Mesothelial cell of epicardium (in vitro differentiated cells): ENCODE data around the gene OXSR1. TPM values are rescaled to one million over a fixed set of nuclear protein-coding genes. Genes with fewer than 3 reads are reported as not detected.
A peak's percentile ranks its signal among the peaks of the same experiment; 100 is the strongest.
"Not testable (repeated sequence)": the region's sequence is repeated elsewhere in the genome, so short reads cannot be mapped to it uniquely, and the experiment has no call there.

ENCODE experiments used
- DNase-seq, 2 experiments: peaks; one replicate each; pipeline ENCODE4 v3.0.0; 2021; ENCODE audit warnings: low spot score in 2 of 2; ENCODE audit not compliant: unreplicated experiment in 2 of 2
- H3K27ac Mint-ChIP-seq: 2 replicates; pipeline ENCODE4 v1.8.0; 2021; ENCODE audit warnings: mixed read lengths
- H3K27me3 Mint-ChIP-seq: 2 replicates; pipeline ENCODE4 v1.8.0; 2021; ENCODE audit warnings: low read depth, mixed read lengths
- H3K36me3 Mint-ChIP-seq: 2 replicates; pipeline ENCODE4 v1.8.0; 2021; ENCODE audit warnings: mixed read lengths
- H3K4me1 Mint-ChIP-seq: 2 replicates; pipeline ENCODE4 v1.8.0; 2021; ENCODE audit warnings: mixed read lengths
- H3K4me3 Mint-ChIP-seq: 2 replicates; pipeline ENCODE4 v1.8.0; 2021; ENCODE audit warnings: mild to moderate bottlenecking, moderate library complexity, mixed read lengths
- H3K9me3 Mint-ChIP-seq: 2 replicates; pipeline ENCODE4 v1.8.0; 2021; ENCODE audit warnings: mixed read lengths
- total RNA-seq: library from RNA; stranded (reverse); gene quantifications from 3 replicates; pipeline ENCODE4 v1.2.1, GENCODE V29; 2021
- TF ChIP-seq, protein P1 (sequence below): fragments of 200-600 bp; sonication (generic); IDR thresholded peaks from one replicate; pipeline ENCODE4 v1.5.0; 2021; ENCODE audit warnings: antibody characterized with exemption; ENCODE audit not compliant: unreplicated experiment

OXSR1 gene
- total RNA-seq, 1 donor from 2014 or later: 42.6 TPM

DNA sequence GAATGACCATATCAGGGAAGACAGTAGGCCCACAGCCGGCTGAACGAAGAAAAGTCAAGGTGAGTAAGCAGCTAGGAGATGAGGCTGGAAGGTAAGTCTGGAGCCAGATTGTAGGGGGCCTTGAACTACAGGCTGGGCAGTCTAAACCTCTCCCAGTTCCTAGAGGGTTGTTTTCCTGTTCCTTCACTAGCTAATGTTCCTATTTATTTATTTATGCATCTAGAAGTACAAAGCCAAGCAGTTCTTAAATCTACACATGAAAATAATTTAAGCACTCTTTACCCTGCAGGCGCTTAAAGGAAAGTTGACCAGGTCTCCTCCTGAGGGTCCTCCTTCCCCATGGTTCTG is 32.2 kb upstream of the OXSR1 start:
- Mint-ChIP-seq H3K9me3 (no peaks in the 10 kb centered on the region), H3K36me3 (peaks cover 14% of the 10 kb centered on the region), H3K4me3 (no peak overlapping the region), H3K4me1 (peaks cover 41% of the 10 kb centered on the region), H3K27ac (peak overlapping the region; percentile 4), H3K27me3 (no peaks in the 10 kb centered on the region)
- no peak for DNase-seq
- TF ChIP-seq, protein P1, sequence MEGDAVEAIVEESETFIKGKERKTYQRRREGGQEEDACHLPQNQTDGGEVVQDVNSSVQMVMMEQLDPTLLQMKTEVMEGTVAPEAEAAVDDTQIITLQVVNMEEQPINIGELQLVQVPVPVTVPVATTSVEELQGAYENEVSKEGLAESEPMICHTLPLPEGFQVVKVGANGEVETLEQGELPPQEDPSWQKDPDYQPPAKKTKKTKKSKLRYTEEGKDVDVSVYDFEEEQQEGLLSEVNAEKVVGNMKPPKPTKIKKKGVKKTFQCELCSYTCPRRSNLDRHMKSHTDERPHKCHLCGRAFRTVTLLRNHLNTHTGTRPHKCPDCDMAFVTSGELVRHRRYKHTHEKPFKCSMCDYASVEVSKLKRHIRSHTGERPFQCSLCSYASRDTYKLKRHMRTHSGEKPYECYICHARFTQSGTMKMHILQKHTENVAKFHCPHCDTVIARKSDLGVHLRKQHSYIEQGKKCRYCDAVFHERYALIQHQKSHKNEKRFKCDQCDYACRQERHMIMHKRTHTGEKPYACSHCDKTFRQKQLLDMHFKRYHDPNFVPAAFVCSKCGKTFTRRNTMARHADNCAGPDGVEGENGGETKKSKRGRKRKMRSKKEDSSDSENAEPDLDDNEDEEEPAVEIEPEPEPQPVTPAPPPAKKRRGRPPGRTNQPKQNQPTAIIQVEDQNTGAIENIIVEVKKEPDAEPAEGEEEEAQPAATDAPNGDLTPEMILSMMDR: no peak

DNA sequence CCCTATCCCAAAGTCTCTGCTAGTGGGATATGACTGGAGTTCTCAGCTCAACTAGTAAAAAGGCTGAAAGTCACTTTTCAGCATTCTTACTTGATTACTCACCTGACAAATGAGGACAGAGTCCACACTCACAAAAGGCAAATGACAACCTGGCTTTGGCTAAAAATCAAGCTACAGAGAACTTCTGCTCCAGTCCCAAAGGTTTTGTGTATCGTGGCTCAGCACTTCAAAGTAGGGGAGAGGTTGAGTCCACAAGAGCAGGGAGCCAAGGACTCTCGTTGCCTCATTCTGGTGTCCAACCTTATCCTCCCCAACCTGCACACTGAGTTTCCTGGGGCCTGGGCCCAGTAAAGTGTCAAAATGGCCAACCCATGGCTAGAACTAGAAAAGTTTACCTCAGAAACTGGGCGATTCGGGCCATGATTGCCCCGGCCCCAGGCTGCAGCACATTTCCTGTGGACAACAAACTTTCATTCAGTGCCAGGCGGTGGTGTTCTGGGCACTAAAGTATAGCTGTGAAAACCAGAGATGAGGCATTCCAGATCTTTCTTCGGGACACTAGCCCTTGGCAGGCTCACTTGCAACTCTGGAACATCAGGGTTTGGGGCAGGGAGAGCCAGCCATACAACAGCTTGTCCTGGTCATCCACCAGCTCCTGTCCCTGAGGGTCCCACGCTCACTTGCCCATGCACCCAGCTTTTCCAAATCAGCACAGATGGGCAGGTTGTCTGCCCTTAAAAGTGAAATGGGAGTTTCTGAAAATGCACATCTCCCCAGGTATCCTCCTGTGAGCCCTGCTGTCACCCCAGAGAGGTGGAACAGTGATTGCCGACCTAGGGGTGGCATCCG is 31.6 kb upstream of the OXSR1 start:
- TF ChIP-seq, protein P1: no peak
- Mint-ChIP-seq H3K4me1 (peaks cover 43% of the 10 kb centered on the region), H3K27ac (peak overlapping the region; percentile 4), H3K27me3 (no peaks in the 10 kb centered on the region), H3K9me3 (no peaks in the 10 kb centered on the region), H3K4me3 (no peak overlapping the region), H3K36me3 (peaks cover 14% of the 10 kb centered on the region)
- DNase-seq: no peak

DNA sequence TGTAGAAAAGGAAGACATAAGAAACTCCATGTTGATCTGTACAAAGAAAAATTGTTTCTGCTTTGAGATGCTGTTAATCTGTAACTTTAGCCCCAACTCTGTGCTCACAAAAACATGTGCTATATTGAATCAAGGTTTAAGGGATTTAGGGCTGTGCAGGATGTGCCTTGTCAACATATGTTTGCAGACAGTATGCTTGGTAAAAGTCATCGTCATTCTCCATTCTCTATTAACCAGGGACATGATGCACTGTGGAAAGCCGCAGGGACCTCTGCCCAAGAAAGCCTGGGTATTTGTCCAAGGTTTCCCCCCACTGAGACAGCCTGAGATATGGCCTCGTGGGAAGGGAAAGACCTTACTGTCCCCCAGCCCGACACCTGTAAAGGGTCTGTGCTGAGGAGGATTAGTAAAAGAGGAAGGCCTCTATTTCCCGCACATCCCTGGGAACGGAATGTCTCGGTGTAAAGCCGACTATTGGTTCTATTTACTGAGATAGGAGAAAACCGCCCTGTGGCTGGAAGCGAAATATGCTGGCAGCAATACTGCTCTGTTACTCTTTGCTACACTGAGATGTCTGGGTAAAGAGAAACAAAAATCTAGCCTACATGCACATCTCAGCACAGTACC is 30.7 kb upstream of the OXSR1 start:
- peak overlapping the region; percentile 88 for H3K4me3 Mint-ChIP-seq
- H3K27me3 Mint-ChIP-seq, DNase-seq, H3K9me3 Mint-ChIP-seq: not testable (repeated sequence)
- H3K36me3 Mint-ChIP-seq: peaks cover 13% of the 10 kb centered on the region
- H3K4me1 Mint-ChIP-seq: peaks cover 51% of the 10 kb centered on the region
- H3K27ac Mint-ChIP-seq: peak overlapping the region; percentile 28

DNA sequence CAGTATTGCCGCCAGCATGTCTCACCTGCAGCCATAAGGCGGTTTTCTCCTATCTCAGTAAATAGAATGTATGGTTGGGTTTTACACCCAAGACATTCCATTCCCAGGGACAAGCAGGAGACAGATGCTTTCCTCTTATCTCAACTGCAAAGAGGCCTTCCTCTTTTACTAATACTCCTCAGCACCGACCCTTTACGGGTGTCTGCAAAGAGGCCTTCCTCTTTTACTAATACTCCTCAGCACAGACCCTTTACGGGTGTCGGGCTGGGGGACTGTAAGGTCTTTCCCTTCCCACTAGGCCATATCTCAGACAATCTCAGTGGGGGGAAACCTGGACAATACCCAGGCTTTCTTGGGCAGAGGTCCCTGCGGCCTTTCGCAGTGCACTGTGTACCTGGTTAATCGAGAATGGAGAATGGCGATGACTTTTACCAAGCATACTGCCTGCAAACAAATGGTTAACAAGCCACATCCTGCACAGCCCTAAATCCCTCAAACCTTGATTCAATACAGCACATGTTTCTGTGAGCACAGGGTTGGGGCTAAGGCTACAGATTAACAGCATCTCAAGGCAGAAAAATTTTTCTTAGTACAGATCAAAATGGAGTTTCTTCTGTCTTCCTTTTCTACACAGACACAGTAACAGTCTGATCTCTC is 29.6 kb upstream of the OXSR1 start:
- DNase-seq, H3K36me3 Mint-ChIP-seq, H3K9me3 Mint-ChIP-seq, H3K27me3 Mint-ChIP-seq: not testable (repeated sequence)
- Mint-ChIP-seq H3K4me1 (peaks cover 56% of the 10 kb centered on the region), H3K27ac (peak overlapping the region; percentile 85), H3K4me3 (peak overlapping the region; percentile 88)

DNA sequence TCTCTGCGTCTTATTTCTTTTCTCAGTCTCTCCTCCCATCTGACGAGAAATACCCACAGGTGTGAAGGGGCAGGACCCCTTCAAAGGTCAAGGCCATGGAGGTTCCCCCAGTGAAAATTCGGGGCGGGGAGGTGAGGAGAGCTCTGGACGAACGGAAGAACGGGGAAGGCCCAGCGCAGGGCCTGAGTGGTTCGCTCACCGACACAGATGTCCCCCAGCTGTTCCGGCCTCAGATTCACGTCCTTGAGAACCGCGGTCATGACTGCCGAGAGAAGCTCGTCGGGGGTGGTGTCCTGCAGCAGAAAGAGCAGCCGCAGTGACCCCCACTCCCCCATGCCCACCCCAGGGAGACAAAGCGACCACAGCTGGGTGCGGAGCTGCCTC is 29.0 kb upstream of the OXSR1 start:
- H3K4me3 Mint-ChIP-seq: peak overlapping the region; percentile 88
- H3K4me1 Mint-ChIP-seq: peaks cover 56% of the 10 kb centered on the region
- H3K9me3 Mint-ChIP-seq: no peaks in the 10 kb centered on the region
- TF ChIP-seq, protein P1: no peak
- peak in 1 of 2 experiments; percentile 52 for DNase-seq
- no peaks in the 10 kb centered on the region for H3K27me3 Mint-ChIP-seq
- H3K36me3 Mint-ChIP-seq: peaks cover 7% of the 10 kb centered on the region
- H3K27ac Mint-ChIP-seq: peak overlapping the region; percentile 85

DNA sequence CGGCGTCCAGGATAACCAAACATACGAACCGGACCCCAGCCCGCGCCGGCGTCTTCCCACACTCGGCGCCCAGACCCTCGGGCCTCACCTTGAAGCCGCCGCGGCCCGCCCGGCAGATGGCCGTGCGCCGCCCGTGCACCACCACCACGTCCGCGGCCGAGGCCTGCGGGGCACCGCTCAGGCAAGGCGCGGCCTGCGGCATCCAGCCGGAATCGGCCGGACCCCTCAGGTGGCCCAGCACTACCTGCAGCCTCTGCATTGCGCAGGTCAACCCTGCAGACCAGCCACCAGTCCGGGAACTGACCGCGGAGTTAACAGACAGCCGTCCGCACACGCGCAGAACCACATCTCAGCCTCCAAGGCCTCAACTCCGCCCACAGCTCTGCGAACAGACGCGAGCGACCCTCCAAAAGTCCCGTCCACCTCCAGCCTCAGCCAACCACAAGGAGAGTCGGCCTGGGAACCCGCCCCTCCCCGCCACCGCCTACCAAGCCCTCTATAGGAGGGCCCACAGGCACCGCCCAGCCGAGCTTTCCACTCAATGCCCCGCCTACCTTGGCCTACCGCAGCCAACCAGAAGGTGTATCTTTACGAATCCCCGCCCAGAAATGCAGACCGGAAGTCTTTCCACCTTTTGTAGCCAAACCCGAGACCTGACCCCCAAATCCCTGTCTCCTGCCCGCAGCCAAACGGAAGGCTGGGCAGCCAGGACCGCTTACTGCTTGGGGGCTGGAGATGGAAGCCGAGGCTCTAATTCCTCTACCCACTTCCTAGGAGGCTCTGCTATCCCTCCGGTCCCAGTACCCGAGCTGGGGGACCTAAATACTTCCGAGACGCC is 28.3 kb upstream of the OXSR1 start, which contains the start of gene ACAA1:
ACAA1 (minus strand) TSS at position 351 of the 838 bp plus-strand sequence; CDS start at position 259, 92 bp downstream.
- DNase-seq: peak; percentile 97 to 98
- TF ChIP-seq, protein P1: no peak
- Mint-ChIP-seq H3K9me3 (no peaks in the 10 kb centered on the region), H3K4me1 (peaks cover 56% of the 10 kb centered on the region), H3K27ac (peak within 1 kb of the TSS; percentile 98), H3K36me3 (peaks cover 10% of the 10 kb centered on the region), H3K4me3 (peak within 1 kb of the TSS; percentile 88), H3K27me3 (no peaks in the 10 kb centered on the region)
